Fibroblast of the conjunctiva (primary cell): ENCODE results near the gene FKBP1A.

Source experiments
- DNase-seq: peaks from one replicate; pipeline ENCODE4 v3.0.0-alpha.2; 2010; ENCODE audit warnings: low read depth

The FKBP1A gene

GRCh38 chr20:1386323-1386722, 6.5 kb downstream of the FKBP1A start:
- no peak for DNase-seq

- no peak for DNase-seq
Measured at GRCh38 chr20:1383623-1384404, 9.0 kb downstream of the FKBP1A start.

GRCh38 chr20:1382670-1383069, 10.2 kb downstream of the FKBP1A start:
- no peak for DNase-seq

- DNase-seq = no peak
Measured at GRCh38 chr20:1381753-1382591, 10.9 kb downstream of the FKBP1A start.

- no peak for DNase-seq
Measured at GRCh38 chr20:1378735-1379125, 14.1 kb downstream of the FKBP1A start.

- no peak for DNase-seq
Measured at GRCh38 chr20:1377984-1378734, 14.7 kb downstream of the FKBP1A start.

- no peak for DNase-seq
Measured at GRCh38 chr20:1377341-1377871, 15.4 kb downstream of the FKBP1A start.

- no peak for DNase-seq
Measured at GRCh38 chr20:1376408-1377270, 16.2 kb downstream of the FKBP1A start.

- no peak for DNase-seq
Measured at GRCh38 chr20:1376007-1376406, 16.8 kb downstream of the FKBP1A start.

- no peak for DNase-seq
Measured at GRCh38 chr20:1375515-1375914, 17.3 kb downstream of the FKBP1A start.

- no peak for DNase-seq
Measured at GRCh38 chr20:1374246-1374645, 18.6 kb downstream of the FKBP1A start.

- no peak for DNase-seq
Measured at GRCh38 chr20:1373614-1374013, 19.2 kb downstream of the FKBP1A start.

- no peak for DNase-seq
Measured at GRCh38 chr20:1373036-1373435, 19.8 kb downstream of the FKBP1A start.

- no peak for DNase-seq
Measured at GRCh38 chr20:1371830-1372539, 20.9 kb downstream of the FKBP1A start.

GRCh38 chr20:1371202-1371782, 21.6 kb downstream of the FKBP1A start:
- DNase-seq = no peak

GRCh38 chr20:1370548-1371110, 22.2 kb downstream of the FKBP1A start:
- DNase-seq = no peak

GRCh38 chr20:1369970-1370369, 22.9 kb downstream of the FKBP1A start:
- no peak for DNase-seq

- DNase-seq = no peak
Measured at GRCh38 chr20:1368448-1369199, 24.2 kb downstream of the FKBP1A start.

GRCh38 chr20:1367479-1367878, 25.4 kb downstream of the FKBP1A start:
- DNase-seq = no peak
